OCI-LY3 (cell line): Measurements from ENCODE around the gene TMEM269.

ENCODE experiments used
- CTCF ChIP-seq: fragments of 200-600, 300-600 bp; sonication (generic); IDR thresholded peaks from 2 replicates; pipeline ENCODE4 v1.5.1; 2014; ENCODE audit warnings: antibody characterized with exemption, low read length, low read depth
- EZH2phosphoT487 ChIP-seq: fragments of 200-600 bp; shearing (Covaris generic); IDR thresholded peaks from 2 replicates; pipeline ENCODE4 v1.6.1; 2018; ENCODE audit warnings: antibody characterized with exemption, mixed run types, low read depth

GRCh38 chr1:42768172-42768571 lies 16.6 kb upstream of the TMEM269 start:
- TF ChIP-seq EZH2phosphoT487 (no peak), CTCF (no peak)
